HepG2 (cell line): ENCODE results near the gene CMTM3. TPM values are rescaled to one million over a fixed set of nuclear protein-coding genes. Genes with fewer than 3 reads are reported as not detected.

ENCODE experiments used
- ARNT2 ChIP-seq: sonication (generic); formaldehyde crosslinking; IDR thresholded peaks from 2 replicates; pipeline ENCODE4 v1.8.0; 2022; ENCODE audit warnings: mild to moderate bottlenecking, low read depth, missing genetic modification reagents, moderate library complexity
- GATA4 ChIP-seq: sonication (generic); IDR thresholded peaks from 2 replicates; pipeline ENCODE4 v1.6.1; 2016; ENCODE audit warnings: antibody characterized with exemption, low read depth, borderline replicate concordance
- IRX3 ChIP-seq: sonication (generic); formaldehyde crosslinking; IDR thresholded peaks from 2 replicates; pipeline ENCODE4 v1.8.1; 2023; ENCODE audit warnings: mild to moderate bottlenecking, low read depth, missing genetic modification reagents, borderline replicate concordance
- ISL2 ChIP-seq: sonication (generic); formaldehyde crosslinking; IDR thresholded peaks from 2 replicates; pipeline ENCODE4 v1.5.0; 2020; ENCODE audit warnings: missing genetic modification reagents
- ISX ChIP-seq: sonication (generic); formaldehyde crosslinking; conservative IDR thresholded peaks from 2 replicates; pipeline ENCODE4 v1.5.0; 2020; ENCODE audit warnings: missing genetic modification reagents
- JARID2 ChIP-seq: sonication (generic); formaldehyde crosslinking; IDR thresholded peaks from 2 replicates; pipeline ENCODE4 v1.8.1; 2023; ENCODE audit warnings: missing genetic modification reagents, inconsistent platforms; ENCODE audit not compliant: insufficient replicate concordance
- KDM3A ChIP-seq: IDR thresholded peaks from 2 replicates; pipeline ENCODE4 v1.6.1; 2018; ENCODE audit warnings: low read depth, missing compliant biosample characterization
- MBNL3 ChIP-seq: fragments of 250-450 bp; sonication (Bioruptor Pico); conservative IDR thresholded peaks from 2 replicates; pipeline ENCODE4 v1.8.0; 2022; ENCODE audit warnings: mild to moderate bottlenecking, inconsistent platforms
- NFRKB ChIP-seq: fragments of 450-650 bp; IDR thresholded peaks from 2 replicates; pipeline ENCODE4 v1.6.1; 2017
- PATZ1 ChIP-seq: sonication (generic); formaldehyde crosslinking; IDR thresholded peaks from 2 replicates; pipeline ENCODE4 v1.4.0; 2020; ENCODE audit warnings: missing genetic modification reagents
- PCBP1 ChIP-seq: fragments of 200-400 bp; formaldehyde crosslinking; IDR thresholded peaks from 2 replicates; pipeline ENCODE4 v1.6.1; 2017; ENCODE audit warnings: mild to moderate bottlenecking, low read depth, low read length, borderline replicate concordance
- RFX5 ChIP-seq: IDR thresholded peaks from 2 replicates; pipeline ENCODE4 v1.6.1; 2011; ENCODE audit warnings: low read depth, low read length, improper control_type of control experiment
- RFXAP ChIP-seq: sonication (generic); formaldehyde crosslinking; IDR thresholded peaks from 2 replicates; pipeline ENCODE4 v1.4.0; 2020; ENCODE audit warnings: missing genetic modification reagents, borderline replicate concordance
- SATB2 ChIP-seq: sonication (generic); formaldehyde crosslinking; IDR thresholded peaks from 2 replicates; pipeline ENCODE4 v1.5.0; 2020; ENCODE audit warnings: missing genetic modification reagents
- SRSF4 ChIP-seq: fragments of 200-400 bp; formaldehyde crosslinking; IDR thresholded peaks from one replicate; pipeline ENCODE4 v1.6.1; 2018; ENCODE audit warnings: mild to moderate bottlenecking, low read depth, low read length, moderate library complexity; ENCODE audit not compliant: poor library complexity, severe bottlenecking
- TCF7 ChIP-seq: sonication (generic); IDR thresholded peaks from 2 replicates; pipeline ENCODE4 v1.6.1; 2016; ENCODE audit warnings: antibody characterized with exemption, low read depth
- ZFP90 ChIP-seq: sonication (generic); formaldehyde crosslinking; IDR thresholded peaks from 2 replicates; pipeline ENCODE4 v1.8.0; 2022; ENCODE audit warnings: missing genetic modification reagents, mild to moderate bottlenecking, inconsistent platforms, borderline replicate concordance
- ZFP91 ChIP-seq: sonication (generic); formaldehyde crosslinking; IDR thresholded peaks from 2 replicates; pipeline ENCODE4 v1.9.0; 2022; ENCODE audit warnings: missing genetic modification reagents, mild to moderate bottlenecking, borderline replicate concordance
- ZNF326 ChIP-seq: sonication (generic); formaldehyde crosslinking; IDR thresholded peaks from 2 replicates; pipeline ENCODE4 v1.4.0; 2020; ENCODE audit warnings: missing genetic modification reagents, borderline replicate concordance
- ZNF335 ChIP-seq: sonication (generic); formaldehyde crosslinking; IDR thresholded peaks from 2 replicates; pipeline ENCODE4 v1.4.0; 2020; ENCODE audit warnings: missing genetic modification reagents
- ZNF501 ChIP-seq: sonication (generic); formaldehyde crosslinking; IDR thresholded peaks from 2 replicates; pipeline ENCODE4 v1.5.1; 2020; ENCODE audit warnings: mild to moderate bottlenecking, moderate library complexity, missing genetic modification reagents
- ZSCAN22 ChIP-seq: sonication (generic); formaldehyde crosslinking; IDR thresholded peaks from 2 replicates; pipeline ENCODE4 v1.4.0; 2020; ENCODE audit warnings: mild to moderate bottlenecking, missing genetic modification reagents
- polyA plus RNA-seq, 8 experiments: library from polyadenylated mRNA; depleted of rRNA in 3 of 8; stranded (reverse) in 7 of 8; unstranded in 1 of 8; fragments of >200 nt; fragmentation: Illumina TruSeq in 4 of 8; extraction: Trizol in 4 of 8; gene quantifications; 2 replicates each; pipeline versions ENCODE4 v1.2.1 to v1.2.3, GENCODE V29; 2011 to 2016; ENCODE audit warnings: low read depth in 4 of 8, missing spikeins in 1 of 8, mixed read lengths in 1 of 8; ENCODE audit not compliant: insufficient read depth in 1 of 8
- total RNA-seq, 5 experiments: library from RNA; depleted of rRNA; stranded (reverse); fragments of >200 nt; fragmentation: Illumina TruSeq; extraction: Trizol; gene quantifications; 2 replicates each; pipeline ENCODE4 v1.2.3, GENCODE V29; 2016; ENCODE audit warnings: low read depth in 1 of 5
- TF ChIP-seq, protein P1 (sequence below): sonication (generic); formaldehyde crosslinking; IDR thresholded peaks from 2 replicates; pipeline ENCODE4 v1.4.0; 2020; ENCODE audit warnings: missing genetic modification reagents
- TF ChIP-seq, protein P2 (sequence below): sonication (generic); formaldehyde crosslinking; IDR thresholded peaks from 2 replicates; pipeline ENCODE4 v1.5.0; 2020; ENCODE audit warnings: missing genetic modification reagents

The CMTM3 gene
- total and polyA plus RNA-seq, 2 of the 13 experiments (the other 11 are each of a cell fraction or from before 2014, with no cell fraction given) = 29.2 to 48.7 TPM

DNA sequence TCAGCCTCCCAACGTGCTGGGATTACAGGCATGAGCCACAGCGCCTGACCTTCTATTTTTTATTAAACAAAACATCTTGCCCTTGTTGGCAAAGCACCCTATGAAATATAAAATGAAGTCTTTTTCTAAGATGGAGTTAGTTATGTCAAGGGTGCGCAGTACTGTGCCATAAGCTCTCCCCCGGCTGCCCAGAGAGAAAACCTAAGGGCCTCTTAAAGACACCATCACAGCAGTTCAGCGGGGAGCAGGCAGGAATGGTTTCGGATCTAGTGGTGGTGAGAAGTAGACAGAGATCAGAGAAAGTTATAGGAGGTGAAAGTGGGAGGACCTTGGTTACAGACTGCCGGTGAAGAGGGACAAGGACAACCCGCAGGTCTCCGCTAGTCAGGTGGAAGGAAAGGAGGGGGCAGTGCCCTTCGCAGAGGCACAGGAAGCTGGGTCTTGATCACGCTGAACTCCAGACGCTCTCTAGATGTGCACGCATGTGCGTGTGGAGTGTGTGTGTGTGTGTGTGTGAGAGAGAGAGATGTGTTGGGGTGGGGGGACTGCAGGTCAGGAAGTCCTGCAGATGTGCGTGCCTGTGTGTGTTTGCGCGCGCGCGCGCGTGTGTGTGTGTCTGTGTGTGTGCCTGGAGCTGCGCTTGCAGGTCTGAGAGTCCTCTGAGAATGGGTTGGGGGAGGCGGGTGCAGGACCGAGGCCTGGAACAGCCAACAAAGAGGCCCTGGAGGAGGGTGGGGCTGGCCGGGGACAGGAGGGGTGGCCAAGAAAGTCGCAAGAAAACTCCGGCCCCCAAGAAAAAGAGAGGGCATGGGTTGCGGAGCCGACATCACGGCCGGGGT, 748 bp upstream of the CMTM3 start (continued):
- no peak for TF ChIP-seq IRX3 (CRISPR knock-in tag)
- peak; percentile 85 for TF ChIP-seq ZFP91 (CRISPR knock-in tag)
- no peak; the same call in 1 of the 2 replicates for TF ChIP-seq PATZ1 (CRISPR knock-in tag)
- TF ChIP-seq MBNL3 (CRISPR knock-in tag) = no peak
- TF ChIP-seq PCBP1 = 0 out of 2 replicates have a peak, but pooled peaks have one; percentile 73
- TF ChIP-seq ARNT2 = no peak
- no peak for TF ChIP-seq SATB2
- TF ChIP-seq NFRKB = no peak
- no peak for TF ChIP-seq ZNF326 (CRISPR knock-in tag)
- TF ChIP-seq, protein P1, sequence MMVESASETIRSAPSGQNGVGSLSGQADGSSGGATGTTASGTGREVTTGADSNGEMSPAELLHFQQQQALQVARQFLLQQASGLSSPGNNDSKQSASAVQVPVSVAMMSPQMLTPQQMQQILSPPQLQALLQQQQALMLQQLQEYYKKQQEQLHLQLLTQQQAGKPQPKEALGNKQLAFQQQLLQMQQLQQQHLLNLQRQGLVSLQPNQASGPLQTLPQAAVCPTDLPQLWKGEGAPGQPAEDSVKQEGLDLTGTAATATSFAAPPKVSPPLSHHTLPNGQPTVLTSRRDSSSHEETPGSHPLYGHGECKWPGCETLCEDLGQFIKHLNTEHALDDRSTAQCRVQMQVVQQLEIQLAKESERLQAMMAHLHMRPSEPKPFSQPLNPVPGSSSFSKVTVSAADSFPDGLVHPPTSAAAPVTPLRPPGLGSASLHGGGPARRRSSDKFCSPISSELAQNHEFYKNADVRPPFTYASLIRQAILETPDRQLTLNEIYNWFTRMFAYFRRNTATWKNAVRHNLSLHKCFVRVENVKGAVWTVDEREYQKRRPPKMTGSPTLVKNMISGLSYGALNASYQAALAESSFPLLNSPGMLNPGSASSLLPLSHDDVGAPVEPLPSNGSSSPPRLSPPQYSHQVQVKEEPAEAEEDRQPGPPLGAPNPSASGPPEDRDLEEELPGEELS (CRISPR knock-in tag) = peak; percentile 34; the same call in 1 of the 2 replicates
- TF ChIP-seq ZFP90 = peak; percentile 86; the same call in 1 of the 2 replicates
- no peak for TF ChIP-seq JARID2 (CRISPR knock-in tag)
- TF ChIP-seq ZSCAN22 = no peak
- TF ChIP-seq ISL2 (CRISPR knock-in tag) = no peak
- TF ChIP-seq TCF7 = no peak
- TF ChIP-seq KDM3A (CRISPR knock-in tag) = no peak
- TF ChIP-seq RFXAP (CRISPR knock-in tag) = peak; percentile 10; the same call in 1 of the 2 replicates
- TF ChIP-seq, protein P2, sequence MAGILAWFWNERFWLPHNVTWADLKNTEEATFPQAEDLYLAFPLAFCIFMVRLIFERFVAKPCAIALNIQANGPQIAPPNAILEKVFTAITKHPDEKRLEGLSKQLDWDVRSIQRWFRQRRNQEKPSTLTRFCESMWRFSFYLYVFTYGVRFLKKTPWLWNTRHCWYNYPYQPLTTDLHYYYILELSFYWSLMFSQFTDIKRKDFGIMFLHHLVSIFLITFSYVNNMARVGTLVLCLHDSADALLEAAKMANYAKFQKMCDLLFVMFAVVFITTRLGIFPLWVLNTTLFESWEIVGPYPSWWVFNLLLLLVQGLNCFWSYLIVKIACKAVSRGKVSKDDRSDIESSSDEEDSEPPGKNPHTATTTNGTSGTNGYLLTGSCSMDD = no peak
- no peak for TF ChIP-seq RFX5
- TF ChIP-seq SRSF4 = no peak
- peak; percentile 78; the same call in 1 of the 2 replicates for TF ChIP-seq ZNF335 (CRISPR knock-in tag)
- no peak for TF ChIP-seq ISX
- peak; percentile 59; the same call in 1 of the 2 replicates for TF ChIP-seq ZNF501 (CRISPR knock-in tag)
- TF ChIP-seq GATA4 = 0 out of 2 replicates have a peak, but pooled peaks have one; percentile 24
